ENCODE measurements around the gene FGFR3.

FGFR3 gene

GRCh38 chr4:1769692-1770091, 23.4 kb upstream of the FGFR3 start:
- DNase-seq (ENCODE audit: low read depth) = no peak
- H3K4me3 ChIP-seq (ENCODE audit: low read depth, low read length) = no peak overlapping the region
- no peak for TF ChIP-seq CTCF (IDR thresholded peaks at IDR 0.05; ENCODE audit: control insufficient read depth, extremely low read depth, insufficient read depth)

GRCh38 chr4:1770245-1770644, 22.8 kb upstream of the FGFR3 start:
- no peak for DNase-seq (ENCODE audit: low read depth)
- H3K4me3 ChIP-seq (ENCODE audit: low read depth, low read length) = no peak overlapping the region
- no peak for TF ChIP-seq CTCF (IDR thresholded peaks at IDR 0.05; ENCODE audit: control insufficient read depth, extremely low read depth, insufficient read depth)

GRCh38 chr4:1770791-1771231, 22.3 kb upstream of the FGFR3 start:
- TF ChIP-seq CTCF (IDR thresholded peaks at IDR 0.05; ENCODE audit: control insufficient read depth, extremely low read depth, insufficient read depth) = no peak
- DNase-seq (ENCODE audit: low read depth) = no peak
- H3K4me3 ChIP-seq (ENCODE audit: low read depth, low read length) = no peak overlapping the region

GRCh38 chr4:1771555-1772305, 21.4 kb upstream of the FGFR3 start:
- TF ChIP-seq CTCF (IDR thresholded peaks at IDR 0.05; ENCODE audit: control insufficient read depth, extremely low read depth, insufficient read depth) = no peak
- H3K4me3 ChIP-seq (ENCODE audit: low read depth, low read length) = no peak overlapping the region
- DNase-seq (ENCODE audit: low read depth) = no peak

GRCh38 chr4:1772853-1773538, 20.1 kb upstream of the FGFR3 start:
- no peak overlapping the region for H3K4me3 ChIP-seq (ENCODE audit: low read depth, low read length)
- DNase-seq (ENCODE audit: low read depth) = no peak
- TF ChIP-seq CTCF (IDR thresholded peaks at IDR 0.05; ENCODE audit: control insufficient read depth, extremely low read depth, insufficient read depth) = no peak

- no peak for DNase-seq (ENCODE audit: low read depth)
- no peak for TF ChIP-seq CTCF (IDR thresholded peaks at IDR 0.05; ENCODE audit: control insufficient read depth, extremely low read depth, insufficient read depth)
- H3K4me3 ChIP-seq (ENCODE audit: low read depth, low read length) = no peak overlapping the region
These were observed 19.3 kb upstream of the FGFR3 start for GRCh38 chr4:1773754-1774153.

All from LNCaP clone FGC (cell line).